OCI-M2 (cell line): ENCODE data around the gene NEMP1.
"Not testable (repeated sequence)": the region's sequence is repeated elsewhere in the genome, so short reads cannot be mapped to it uniquely, and the experiment has no call there.

Experiments
- DNase-seq: peaks from one replicate; lab custom pipeline; 2025; ENCODE audit not compliant: unreplicated experiment; lab: John Stamatoyannopoulos, UW

Gene NEMP1

DNA sequence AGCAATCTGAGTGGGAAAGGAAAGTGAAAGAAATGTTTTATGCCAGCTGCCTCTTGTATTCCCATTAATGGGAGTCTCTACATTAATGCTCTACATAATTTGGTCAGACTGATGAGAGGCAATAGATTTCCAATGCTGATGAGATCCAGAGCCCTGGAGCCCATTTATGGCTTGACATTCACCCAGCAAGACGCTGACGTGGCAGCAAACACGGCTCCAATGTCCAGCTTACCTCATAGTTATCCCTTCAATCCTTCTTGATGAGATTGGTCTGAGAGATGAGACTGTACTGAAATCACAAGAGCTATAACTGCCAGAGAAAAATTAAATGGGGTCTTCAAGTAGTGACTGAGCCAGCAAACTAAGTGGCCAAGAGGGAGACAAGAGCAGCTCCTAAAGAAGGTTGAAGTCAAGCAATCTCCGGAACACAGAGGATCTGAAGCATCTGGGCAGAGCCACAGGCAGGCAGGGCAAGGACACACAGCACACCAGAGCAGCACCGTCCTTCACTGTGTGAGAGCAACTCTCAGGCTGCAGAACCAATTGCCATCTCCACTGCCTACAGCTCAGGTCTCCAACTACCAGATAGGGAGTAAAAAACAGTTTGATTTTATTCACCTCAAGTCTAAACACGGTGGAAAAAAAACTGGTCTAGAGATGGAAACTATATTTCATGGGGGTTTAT lies 21.4 kb downstream of the NEMP1 start:
- DNase-seq: no peak

DNA sequence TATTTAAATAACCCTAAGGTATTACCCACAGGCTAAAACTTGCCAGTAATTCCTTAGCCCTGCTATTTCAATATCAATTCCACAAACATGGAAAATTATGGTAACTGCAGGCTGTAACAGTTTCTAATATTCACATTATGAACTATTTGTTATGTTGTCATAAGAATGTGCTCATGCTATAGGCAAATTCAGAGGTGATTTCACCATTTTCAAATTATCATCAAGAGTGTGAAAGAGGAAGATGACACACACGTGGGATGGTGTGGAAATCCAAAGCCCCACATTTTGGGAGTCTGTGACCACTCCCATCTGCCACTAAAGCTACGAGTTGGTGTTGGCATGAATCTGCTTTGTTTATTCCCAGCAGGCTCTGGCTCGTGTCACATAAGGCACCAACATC lies 22.8 kb downstream of the NEMP1 start:
- no peak for DNase-seq

DNA sequence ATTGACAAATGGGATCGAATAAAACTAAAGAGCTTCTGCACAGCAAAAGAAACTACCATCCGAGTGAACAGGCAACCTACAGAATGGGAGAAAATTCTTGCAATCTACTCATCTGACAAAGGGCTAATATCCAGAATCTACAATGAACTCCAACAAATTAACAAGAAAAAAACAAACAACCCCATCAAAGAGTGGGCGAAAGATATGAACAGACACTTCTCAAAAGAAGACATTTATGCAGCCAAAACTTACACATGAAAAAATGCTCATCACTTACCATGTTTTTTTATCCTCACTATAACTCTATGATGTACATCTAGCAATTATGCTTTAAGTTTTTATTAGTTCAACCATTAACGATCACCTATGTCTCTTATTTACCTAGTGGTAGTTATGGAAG lies 24.7 kb downstream of the NEMP1 start:
- not testable (repeated sequence) for DNase-seq

DNA sequence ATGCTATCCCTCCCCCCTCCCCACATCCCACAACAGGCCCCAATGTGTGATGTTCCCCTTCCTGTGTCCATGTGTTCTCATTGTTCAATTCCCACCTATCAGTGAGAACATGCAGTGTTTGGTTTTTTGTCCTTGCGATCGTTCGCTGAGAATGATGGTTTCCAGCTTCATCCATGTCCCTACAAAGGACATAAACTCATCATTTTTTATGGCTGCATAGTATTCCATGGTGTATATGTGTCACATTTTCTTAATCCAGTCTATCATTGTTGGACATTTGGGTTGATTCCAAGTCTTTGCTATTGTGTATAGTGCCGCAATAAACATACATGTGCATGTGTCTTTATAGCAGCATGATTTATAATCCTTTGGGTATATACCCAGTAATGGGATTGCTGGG lies 25.4 kb downstream of the NEMP1 start:
- DNase-seq: not testable (repeated sequence)

DNA sequence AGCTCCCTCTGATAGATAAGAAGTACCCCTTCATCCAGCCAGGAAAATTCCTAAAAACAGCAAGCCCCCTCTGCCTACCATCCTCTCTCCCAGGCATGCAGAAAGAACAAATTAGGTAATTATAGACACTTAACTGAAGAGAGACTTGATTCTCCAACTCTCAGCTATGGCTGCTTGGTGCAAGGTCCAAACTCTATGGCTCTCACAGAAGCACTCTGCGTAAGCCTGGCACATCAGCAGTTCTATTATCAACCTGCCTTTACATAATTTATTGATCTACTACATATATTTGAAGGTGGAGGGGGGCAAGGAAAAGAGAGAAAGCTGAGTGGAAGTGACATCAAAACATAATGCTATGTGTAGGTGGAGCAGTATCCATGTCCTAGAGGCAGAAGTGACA lies 27.6 kb downstream of the NEMP1 start:
- DNase-seq: no peak

DNA sequence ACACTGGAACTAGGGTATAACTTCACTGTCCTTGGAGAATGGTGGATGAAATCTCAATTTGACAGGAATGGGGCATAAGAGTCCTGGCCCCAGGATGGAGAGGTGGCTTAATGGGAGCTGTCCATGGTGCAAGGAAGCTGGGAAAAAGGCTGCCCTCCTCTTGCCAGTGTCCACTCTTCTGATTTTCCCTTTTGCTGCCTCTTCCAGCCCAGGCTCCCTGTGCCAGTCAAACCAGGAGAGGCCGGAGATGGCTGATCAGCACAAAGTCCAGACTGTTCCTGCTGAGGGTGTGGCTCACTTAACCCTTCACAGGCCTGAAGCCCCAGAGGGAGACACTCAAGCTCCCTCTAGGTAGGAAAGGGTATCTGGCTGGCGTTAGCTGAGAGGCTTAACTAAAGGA lies 28.7 kb downstream of the NEMP1 start, which contains the start of gene MYO1A:
TSS of gene MYO1A (minus strand) at position 240 of the 400 bp plus-strand sequence. CDS start 1,806 bp downstream, outside the sequence.
- DNase-seq: no peak

DNA sequence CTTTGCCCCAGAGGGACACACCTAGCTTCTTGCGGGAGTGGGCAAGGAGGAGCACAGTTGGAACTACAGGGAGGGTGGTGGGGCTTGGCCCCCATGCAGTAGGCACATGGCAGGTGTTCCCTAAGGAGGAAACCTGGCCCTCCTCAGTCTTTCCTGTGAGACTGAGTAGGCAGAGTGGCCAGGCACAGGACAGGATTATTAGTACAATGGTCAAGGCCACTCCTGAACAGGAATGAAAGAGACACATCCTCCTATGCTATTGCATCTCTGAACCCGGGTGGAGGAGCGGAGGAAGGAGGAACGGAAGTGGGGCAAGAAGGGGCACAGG lies 29.5 kb downstream of the NEMP1 start:
- no peak for DNase-seq

DNA sequence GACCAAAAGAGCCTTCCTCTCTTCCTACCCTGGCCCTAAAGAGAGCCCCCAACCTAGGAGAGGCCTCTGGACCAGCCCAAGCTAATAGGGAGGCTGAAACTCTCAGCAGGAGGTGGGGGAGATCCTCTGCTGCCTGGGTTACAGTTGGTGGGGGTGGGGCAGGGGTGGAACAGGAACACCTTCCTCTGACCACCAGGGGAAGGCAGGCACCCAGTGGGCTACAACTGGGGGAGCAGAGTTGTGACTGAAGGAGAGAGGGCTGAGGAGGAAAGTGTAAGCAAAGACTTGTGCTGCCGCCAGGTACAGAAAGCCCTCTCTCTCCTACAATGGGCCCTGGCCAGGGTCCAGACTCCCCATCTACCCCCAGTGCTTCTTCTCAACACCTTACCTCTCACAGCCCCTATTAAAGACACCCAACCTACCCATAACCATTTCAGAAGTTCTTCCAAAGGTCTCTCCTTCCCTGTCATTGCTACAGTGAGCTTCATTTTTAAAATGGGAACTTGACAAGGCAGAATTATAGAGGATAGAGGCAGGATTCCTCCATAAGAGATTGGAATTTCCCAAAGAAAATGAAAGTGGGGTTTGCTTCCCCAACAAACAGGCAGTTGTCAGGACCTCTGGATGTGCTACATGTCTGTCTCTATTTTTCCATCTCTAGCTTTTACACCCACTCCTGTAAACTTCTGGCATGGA lies 30.0 kb downstream of the NEMP1 start:
- no peak for DNase-seq

DNA sequence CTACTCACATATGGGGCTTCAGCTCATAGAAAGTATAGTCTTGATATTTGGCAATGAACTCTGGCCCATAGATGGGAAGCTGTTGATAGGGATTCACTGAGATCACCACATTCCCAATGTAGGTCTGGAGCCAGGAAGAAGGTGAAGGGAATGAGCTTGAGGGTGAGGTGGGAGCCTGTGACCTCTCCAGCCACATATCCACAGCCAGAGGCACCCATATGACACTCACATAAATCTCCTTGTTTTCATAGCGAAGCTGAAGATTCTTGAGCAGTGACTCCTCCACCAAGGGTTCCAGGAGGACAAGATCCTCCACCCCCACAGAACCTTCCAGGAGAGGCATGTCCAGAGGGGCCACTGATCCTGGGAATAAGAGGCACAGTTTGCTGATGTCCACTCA lies 30.6 kb downstream of the NEMP1 start:
- no peak for DNase-seq

DNA sequence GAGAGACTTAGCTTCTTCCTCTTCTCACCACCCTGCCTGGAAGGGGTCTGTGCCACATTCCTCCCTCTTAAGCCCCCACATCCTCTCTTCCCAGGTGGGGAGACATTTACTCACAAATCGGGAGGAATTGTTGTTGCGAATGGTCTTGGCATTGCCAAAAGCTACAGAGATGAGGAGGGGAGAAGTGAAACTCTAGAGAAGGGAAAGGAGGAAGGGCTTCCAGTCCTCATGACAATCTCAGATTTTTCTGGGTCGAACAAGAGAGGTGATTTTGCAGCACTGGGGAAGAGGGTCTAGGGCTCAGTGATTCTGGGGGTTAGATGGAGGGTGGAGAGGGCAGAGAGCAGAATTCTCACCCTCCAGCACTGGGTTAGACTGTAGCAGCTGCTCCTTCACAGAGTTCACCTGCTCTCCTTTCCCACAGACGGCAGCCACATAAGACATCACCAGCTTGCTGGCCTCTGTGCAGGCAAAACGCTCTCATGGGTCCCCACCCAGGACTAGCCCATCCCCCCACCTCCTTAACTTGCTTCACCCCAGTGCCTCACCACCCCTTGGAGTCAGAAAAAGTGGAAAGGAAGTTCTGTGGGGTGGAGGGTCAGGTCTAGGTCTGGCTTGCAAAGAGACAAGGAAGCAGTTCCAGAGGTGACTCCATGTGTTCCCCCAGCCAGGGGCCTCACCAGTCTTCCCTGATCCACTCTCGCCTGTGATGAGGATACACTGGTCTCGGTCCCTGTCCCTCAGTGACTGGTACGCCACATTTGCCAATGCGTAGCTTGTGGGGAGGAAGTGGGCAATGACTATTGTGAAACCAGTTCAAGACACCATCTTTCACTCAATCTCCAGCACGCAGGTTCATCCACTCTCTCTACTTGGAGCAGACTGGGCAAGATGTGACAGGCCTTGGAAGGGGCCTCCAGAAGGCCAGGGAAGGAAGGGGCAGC lies 31.4 kb downstream of the NEMP1 start:
- DNase-seq: no peak

DNA sequence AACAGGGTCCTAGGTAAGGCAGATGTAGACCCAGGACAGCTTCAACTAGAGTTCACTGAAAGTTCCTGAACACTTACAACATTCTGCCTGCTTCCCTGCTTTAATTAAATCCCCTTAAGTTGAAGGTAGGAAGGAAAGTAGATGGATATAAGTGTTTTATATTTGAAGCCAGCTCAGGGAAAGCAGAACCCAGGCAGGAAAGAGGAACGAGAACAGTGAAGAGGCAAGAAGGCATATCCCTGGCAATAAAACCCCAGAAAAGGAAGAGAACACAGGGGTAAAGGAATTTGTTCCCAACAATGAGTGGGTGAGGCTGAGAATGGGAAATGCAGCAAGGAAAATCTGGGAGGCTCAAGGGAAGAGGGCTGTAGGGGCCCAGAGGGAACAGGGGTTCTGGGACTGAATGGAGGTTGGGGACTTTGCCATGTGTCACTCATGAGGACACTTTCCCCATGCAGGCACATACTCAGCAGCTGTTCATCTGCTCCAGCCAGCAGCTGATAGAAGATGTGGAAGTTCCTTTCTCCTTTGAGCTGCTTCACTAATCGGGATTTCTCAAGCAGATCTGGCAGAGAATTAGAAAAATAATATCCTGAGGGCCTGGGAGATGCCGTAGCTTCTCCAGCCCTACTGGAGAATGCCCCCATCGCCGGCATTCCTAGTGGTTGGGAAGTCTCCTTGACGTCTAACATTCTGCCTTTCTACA lies 32.4 kb downstream of the NEMP1 start:
- no peak for DNase-seq

DNA sequence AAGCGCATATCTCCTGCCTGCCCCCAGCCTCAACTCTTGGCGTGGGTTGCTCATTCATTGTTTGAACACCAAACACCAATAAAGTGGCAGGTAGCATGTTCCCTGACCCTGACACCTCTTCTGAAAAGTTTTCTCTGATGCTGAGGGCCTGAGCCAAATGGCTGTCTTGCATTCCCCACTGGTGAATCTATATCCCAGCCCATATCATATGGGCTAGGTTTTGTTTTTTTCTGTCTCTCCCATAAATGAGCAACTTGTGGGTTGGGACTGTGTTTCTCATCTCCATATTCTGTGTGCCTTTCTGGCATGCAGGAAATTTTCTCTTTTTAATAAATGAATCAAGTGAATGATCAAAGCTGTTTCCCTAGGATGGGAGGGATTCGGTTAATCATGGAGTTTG lies 33.7 kb downstream of the NEMP1 start:
- no peak for DNase-seq

DNA sequence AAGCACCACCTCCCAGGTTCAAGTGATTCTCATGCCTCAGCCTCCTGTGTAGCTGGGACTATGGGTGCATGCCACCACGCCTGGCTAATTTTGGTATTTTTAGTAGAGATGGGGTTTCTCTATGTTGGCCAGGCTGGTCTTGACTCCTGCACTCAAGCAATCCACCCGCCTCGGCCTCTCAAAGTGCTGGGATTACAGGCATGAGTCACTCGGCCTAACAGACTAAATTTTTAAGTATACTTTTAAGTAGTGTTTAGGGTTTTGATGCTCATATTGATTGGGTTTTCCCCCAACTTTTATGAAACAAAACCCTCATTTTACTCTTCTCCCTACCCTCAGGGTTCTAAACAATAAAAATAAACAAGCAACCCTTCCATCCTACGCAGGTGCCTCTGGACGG lies 34.1 kb downstream of the NEMP1 start:
- no peak for DNase-seq

DNA sequence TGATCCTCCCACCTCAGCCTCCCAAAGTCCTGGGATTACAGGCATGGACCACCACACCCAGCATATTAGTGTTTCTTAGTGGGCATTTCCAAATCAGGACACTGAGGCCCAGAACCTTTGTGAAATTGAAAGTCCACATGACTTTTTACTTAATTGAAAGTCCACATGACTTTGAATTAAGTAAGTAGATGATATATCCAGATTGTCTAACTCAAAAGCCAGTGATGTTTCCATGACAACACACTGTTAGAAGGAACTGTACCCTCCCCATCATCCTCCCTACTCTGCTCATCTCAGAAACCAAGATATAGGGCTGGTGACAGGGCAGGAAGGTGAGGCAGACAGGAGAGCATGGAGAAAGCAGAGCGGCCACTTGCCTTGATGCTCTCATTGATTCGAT lies 35.9 kb downstream of the NEMP1 start:
- no peak for DNase-seq

DNA sequence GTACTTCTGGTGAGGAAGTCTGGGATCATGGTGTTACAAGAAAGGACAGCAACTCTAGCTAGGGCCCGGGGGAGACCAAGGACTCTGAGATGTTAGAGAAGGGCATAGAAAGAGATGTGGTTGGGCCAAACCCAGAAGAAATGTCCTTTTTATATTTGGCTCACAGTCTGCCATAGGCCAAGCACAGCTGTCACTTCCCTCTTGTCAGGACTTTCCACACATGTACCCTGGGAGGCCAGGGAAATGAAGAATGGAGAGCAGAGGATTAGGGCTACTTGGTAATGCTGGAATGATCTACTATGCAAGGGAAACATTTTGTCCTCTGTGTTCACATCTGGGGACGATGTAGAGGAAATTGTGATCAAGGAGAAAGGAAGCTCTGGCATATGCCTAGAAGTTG lies 37.8 kb downstream of the NEMP1 start:
- no peak for DNase-seq

DNA sequence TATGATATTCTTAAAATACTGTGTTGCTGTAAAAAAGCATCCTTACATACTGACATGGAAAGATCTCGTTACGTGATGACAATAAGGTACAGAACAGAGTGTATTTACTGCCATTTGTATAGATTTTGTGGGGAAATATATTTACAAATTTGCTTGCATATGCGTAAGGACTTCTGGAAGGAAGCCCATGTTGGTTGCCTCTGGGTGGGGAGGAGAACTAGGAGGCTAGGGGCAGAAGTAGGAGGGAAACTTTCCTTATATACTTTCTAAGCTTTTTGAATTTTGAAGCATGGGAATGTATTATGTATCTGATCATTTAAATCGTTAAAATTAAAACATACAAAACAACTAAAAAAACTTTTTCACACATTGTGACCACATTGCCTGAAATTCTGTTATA lies 38.4 kb downstream of the NEMP1 start:
- DNase-seq: no peak

DNA sequence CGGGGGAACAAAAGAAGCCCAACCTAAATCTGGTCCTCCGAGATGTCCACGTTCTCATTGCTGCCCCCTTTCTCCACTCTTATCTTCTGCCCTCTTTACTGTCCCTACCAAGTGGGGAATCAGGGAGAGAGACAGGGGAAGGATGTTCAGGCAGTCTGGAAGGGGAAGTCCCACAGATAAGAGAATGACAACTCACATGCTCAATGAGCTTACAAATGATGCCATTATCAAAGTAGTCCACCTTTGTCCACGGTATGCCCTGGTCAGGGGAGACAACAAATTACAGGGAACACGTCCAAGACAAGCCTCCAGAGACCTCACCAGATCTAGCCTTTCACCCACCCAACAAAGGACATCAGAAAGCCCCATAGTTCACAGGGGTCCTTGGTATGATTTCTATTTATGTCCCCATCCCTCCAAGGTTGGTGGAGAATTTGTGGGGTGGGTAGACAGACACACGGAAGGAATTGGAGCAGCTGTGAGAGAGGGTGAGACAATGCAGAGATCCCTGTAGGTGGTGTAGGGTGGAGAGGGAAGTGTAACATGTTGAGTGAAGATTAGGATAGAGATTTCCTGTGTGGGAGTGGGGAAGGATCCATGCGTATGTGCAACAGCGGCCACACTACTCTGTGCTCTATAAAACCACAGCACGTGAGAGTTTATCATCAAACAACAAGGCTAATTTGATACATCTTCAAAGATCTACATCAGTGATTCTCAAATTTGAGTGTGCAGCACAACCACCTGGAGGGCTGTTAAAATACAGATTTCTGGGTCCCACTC lies 39.4 kb downstream of the NEMP1 start:
- no peak for DNase-seq

DNA sequence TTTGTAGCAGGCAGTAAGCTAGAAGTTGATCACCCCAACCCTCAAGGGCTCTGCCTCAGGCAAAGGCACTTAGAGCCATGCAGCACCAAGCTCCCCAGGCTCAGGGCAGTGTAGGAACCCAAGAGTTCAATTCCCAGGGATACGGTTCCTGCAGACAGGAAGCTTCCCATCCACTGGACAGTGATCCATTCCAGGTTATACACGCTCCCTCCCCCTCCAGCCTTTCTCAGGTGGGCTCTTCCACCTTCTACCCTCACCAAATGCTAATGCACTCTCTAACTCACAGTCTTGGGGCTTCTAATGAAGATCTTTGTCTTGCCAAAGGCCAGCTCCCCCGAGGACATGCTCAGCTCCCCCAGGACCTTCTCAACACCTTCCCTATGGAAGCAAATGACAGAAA lies 41.3 kb downstream of the NEMP1 start:
- DNase-seq: no peak

DNA sequence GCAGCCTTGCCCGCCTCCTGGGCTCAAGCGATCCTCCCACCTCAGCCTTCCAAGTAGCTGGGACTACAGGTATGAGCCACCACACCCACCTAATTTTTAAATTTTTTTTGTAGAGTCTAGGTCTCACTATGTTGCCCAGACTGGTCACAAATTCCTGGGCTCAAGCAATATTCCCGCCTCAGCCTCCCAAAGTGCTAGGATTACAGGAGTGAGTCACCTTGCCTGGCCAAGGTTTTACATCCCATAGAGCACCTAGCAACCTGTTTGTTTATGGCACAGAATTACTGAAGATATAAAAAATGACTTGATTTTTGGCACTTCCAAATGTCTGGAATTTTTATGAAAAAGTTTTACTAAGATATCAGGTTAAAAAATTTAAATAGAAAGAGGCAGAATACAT lies 45.2 kb downstream of the NEMP1 start:
- no peak for DNase-seq

DNA sequence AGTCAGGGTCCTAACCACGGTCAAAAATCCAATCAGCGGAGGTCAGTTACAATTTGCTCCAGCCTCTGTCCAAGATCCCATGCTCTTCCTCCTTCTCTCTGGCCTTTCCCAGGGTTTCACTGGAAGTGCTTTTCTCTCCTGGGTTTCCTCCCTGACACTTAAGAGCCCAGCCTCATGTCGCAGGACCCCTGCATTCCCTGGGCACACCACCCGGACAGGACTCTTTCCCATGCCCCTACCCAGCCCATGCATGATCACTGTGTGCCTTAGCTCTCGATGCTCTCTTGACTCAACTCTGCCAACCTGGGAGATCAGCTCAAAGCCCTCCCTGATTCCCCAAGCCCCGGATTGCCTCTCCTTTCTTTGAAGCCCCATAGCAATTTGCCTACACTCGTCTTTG lies 46.8 kb downstream of the NEMP1 start:
- DNase-seq: no peak
